Fibroblast of pulmonary artery (primary cell): Measurements from ENCODE around the gene OTUB2.

Source experiments
- DNase-seq: peaks from one replicate; pipeline ENCODE4 v3.0.0-alpha.2; 2010; ENCODE audit warnings: low read depth
- H3K4me3 ChIP-seq: replicated peaks from 2 replicates; pipeline ENCODE4 v1.5.1; 2011; ENCODE audit warnings: low read depth, mild to moderate bottlenecking, control low read depth, low read length, moderate library complexity
- TF ChIP-seq, protein P1 (sequence below): IDR thresholded peaks from 2 replicates; pipeline ENCODE4 v1.5.1; 2011; ENCODE audit warnings: mild to moderate bottlenecking, control low read depth, low read length, inconsistent platforms; ENCODE audit errors: missing control alignments

Gene OTUB2

DNA sequence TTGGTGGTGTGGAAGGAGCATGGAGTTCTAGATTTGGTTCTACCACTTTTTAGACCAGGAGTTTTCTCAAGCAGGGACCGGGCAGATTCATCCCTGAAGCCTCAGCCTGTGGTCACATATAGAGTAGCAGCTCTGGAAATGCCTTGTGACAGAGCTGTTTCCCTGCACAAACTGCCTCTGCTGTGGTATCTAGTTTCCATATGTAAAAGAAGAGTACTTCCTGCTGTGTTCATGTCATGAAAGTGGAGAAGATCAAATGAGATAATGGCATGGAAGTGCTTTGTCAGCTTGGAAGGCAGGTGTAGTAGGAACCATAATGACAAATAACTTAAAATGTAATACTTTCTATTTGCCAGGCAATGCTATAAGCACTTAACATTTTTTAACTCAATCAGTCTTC lies 26.1 kb downstream of the OTUB2 start:
- no peak for DNase-seq
- H3K4me3 ChIP-seq = no peak overlapping the region
- TF ChIP-seq, protein P1, sequence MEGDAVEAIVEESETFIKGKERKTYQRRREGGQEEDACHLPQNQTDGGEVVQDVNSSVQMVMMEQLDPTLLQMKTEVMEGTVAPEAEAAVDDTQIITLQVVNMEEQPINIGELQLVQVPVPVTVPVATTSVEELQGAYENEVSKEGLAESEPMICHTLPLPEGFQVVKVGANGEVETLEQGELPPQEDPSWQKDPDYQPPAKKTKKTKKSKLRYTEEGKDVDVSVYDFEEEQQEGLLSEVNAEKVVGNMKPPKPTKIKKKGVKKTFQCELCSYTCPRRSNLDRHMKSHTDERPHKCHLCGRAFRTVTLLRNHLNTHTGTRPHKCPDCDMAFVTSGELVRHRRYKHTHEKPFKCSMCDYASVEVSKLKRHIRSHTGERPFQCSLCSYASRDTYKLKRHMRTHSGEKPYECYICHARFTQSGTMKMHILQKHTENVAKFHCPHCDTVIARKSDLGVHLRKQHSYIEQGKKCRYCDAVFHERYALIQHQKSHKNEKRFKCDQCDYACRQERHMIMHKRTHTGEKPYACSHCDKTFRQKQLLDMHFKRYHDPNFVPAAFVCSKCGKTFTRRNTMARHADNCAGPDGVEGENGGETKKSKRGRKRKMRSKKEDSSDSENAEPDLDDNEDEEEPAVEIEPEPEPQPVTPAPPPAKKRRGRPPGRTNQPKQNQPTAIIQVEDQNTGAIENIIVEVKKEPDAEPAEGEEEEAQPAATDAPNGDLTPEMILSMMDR = no peak

DNA sequence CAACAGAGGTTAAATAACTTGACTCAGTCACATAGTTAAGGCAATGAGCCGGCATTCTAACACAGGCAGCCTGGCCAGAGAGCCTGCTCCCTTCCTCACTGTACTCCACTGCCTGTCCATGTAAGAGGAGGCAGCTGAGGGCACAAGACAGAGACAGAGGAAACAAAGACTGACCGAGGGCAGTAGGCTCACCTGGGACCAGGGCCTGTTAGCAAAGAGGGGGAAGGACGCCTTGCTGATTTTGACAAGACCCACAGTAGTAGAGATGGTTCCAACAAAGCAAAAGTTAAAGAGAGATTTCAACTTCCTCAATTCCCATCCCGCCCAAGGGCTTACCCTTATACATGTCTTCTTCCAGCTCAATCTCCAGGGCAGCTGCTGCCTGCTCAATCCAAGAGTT lies 26.5 kb downstream of the OTUB2 start:
- DNase-seq = no peak
- TF ChIP-seq, protein P1 = no peak
- no peak overlapping the region for H3K4me3 ChIP-seq

DNA sequence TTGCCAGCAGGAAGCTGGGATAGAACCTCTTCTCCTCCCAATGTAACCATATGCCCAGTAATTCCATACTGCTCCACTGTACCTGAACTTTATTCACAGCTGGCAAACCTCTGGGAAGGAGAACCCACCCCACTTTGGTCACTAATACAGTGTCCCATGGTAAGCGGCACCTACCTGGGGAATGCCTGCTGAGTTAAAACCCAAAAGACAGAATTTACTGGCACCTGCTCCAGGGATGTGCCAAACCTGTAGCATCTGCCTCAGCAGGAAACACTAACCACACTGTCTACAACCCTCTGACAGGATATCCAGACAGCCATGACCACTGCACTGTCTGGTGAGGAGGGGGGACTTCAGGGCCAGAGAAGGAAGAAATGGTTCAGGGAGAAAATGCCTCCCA lies 28.3 kb downstream of the OTUB2 start:
- DNase-seq = no peak

DNA sequence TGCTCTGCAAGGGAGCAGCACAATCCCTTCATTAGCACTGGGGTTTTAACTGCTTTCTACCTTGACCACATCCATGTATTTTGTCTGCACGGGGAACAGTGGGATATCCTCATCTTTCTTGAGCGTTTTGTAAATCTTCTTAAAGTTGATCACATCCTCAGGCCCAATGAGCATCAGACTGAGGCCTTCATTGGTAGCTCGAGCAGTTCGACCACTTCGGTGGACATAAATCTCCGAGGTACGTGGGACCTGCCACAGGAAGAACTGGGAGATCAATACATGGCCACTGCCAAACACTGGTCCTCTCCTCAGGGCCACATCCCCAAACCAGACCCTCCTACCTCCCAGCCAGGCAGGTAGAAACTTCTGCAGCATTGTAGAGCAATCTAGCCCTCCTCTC lies 28.8 kb downstream of the OTUB2 start:
- DNase-seq = no peak
- H3K4me3 ChIP-seq = no peak overlapping the region
- TF ChIP-seq, protein P1 = no peak

More for the DNA sequence above, 28.3 kb downstream of the OTUB2 start:
- TF ChIP-seq, protein P1 = no peak
- H3K4me3 ChIP-seq = no peak overlapping the region

DNA sequence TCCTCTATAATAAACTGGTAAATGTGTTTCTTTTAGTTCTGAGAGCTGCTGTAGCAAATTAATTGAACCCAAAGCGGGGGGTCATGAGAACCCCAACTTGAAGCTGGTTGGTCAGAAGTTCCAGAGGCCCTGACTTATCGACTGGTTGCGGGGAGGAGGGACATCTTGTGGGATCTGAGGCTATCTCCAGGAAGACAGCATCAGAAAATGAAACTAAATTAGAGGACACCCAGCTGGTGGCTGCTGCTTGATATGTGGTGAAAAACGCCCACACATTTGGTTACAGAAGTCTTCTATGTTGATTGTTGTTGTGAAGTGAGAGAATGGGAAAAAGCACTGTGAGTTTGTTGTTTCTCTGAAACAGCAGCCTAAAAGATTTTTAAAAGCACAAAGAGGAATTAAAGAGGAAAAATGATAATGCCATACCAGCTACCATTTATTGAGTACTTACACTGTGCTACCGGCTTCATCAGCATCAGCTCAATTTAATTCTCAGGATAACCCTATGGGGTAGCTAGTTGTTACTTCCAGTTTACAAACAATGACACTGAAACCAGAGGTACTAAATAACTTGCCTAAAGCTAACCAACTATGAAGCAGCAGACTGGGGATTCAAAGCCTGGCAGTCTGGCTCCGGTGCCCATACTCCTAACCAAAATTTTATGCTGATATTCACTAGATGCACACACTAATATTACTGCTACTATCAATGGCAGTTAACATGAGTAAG lies 30.6 kb downstream of the OTUB2 start:
- H3K4me3 ChIP-seq = no peak overlapping the region
- peak; percentile 36 for DNase-seq
- TF ChIP-seq, protein P1 = no peak

DNA sequence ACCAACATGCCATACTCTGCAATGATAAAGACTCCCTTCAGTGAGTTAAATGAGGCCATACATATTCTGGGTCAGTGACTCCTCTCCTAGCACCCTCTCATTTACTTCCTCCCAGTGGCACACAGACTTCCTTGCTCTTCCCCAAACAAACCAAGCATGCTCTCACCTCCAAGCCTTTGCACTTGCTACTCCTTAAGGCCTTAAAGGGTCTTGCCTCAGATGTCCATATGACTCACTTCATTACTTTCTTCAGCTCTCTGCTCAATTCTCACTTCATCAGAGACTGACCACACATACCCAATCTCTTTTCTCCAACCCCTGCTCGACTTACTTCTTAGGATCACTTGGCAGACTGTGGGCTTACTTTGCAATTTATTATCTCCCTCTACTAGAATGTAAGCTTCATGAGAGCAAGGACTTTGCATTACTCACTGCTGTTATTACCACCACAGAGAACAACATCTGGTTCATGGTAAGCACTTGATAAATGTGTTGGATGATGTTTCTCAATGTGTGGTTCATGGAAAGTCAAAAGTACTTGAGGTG lies 32.1 kb downstream of the OTUB2 start:
- no peak overlapping the region for H3K4me3 ChIP-seq
- DNase-seq = no peak
- TF ChIP-seq, protein P1 = no peak
